Pulmonary artery endothelial cell (primary cell): ENCODE results near the gene FBXO48. TPM values are rescaled to one million over a fixed set of nuclear protein-coding genes. Genes with fewer than 3 reads are reported as not detected.

ENCODE experiments used
- DNase-seq: peaks from one replicate; pipeline ENCODE4 v3.0.0-alpha.2; 2011; ENCODE audit warnings: low read depth, low spot score
- total RNA-seq: library from RNA; depleted of rRNA; stranded (reverse); fragments of >200 nt; gene quantifications from 2 replicates; pipeline ENCODE4 v1.2.3, GENCODE V29; 2014

Gene FBXO48
- total RNA-seq, 1 donor from 2014 or later = 0.20 TPM

- no peak for DNase-seq
Measured at GRCh38 chr2:68414452-68414851, 52.6 kb downstream of the FBXO48 start.

GRCh38 chr2:68413466-68413865, 53.6 kb downstream of the FBXO48 start:
- no peak for DNase-seq

DNA sequence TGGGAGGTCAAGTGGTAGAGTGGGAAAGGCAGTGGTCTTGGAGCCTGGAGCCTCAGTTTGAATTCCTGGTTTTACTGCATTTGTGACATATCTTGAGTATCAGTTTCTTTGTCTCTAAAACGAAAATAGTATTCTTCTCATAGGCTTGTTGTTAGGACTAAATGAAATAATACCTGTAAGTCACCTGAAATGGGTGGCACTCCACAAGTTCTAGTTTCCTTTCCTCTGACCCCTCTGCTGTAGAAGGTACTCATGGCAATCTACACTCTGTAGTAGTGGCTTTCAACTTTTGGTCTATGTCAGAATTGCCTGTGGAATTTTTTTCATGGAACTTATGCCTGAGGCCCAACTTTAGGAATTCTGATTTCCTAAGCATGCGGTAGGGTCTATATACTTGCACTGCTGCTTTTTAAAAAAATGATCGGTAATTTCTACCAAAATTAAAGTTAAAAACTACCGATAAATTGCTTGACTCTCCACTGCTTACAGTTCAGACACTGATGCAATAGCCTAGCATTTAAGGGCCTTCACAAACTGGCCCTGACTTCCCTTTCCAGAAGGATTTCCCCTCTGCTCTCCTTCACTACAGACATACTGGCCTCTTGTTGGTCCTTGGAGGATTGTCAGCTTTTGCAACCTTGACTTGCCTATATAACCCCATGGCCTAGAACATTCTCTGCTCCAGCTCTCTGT, 54.8 kb downstream of the FBXO48 start:
- DNase-seq = no peak

DNA sequence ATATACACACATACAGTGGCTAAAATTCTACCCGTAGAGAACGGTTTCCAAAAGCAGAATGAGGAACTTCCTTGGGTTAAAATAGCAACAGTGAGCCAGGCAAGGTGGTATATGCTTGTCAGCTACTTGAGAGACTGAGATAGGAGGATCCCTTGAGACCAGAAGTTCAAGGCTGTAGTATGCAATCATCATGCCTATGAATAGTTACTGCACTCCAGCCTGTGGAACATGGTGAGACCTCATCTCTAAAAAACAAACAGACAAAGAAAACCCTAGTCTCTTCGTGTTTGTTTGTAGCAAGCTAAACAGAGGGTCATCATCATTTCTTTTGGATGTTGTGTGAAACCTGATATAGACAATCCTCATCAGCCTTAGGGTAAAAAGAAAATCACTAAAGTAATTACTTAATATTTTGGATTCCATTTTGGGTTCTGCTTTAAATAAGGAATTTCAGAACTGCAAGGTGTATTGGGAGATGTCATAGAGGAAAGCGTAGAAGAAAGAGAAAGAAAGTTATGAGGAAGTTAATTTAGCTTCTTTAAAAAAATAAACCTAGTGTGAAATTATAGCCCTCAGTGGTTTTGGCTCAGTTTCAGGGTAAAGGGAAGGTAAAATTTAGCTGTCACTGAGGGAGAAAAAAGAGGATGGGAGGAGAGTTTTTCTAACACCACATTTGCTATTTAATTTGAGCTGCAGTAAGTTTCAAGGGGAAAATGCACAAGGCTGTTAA, 55.5 kb downstream of the FBXO48 start:
- no peak for DNase-seq

Other genes starting within 250 kb of the FBXO48 start
- 24.7 and 25.3 TPM in 2 replicates for gene PPP3R1, start 214.8 kb downstream of the FBXO48 start, total RNA-seq
- gene CNRIP1, start 147.3 kb downstream of the FBXO48 start, total RNA-seq = 40.0 and 48.6 TPM in 2 replicates
- gene PLEK, start 102.0 kb downstream of the FBXO48 start, total RNA-seq = 0.07 and 0.11 TPM in 2 replicates
- gene APLF, start 291 bp upstream of the FBXO48 start, total RNA-seq = 4.2 and 4.8 TPM in 2 replicates
- gene PROKR1, start 176.3 kb upstream of the FBXO48 start, total RNA-seq = not detected in 2 replicates